GM19023 (cell line): ENCODE results near the gene RNPEPL1.

Source experiments
- ATAC-seq: cut with Tn5 transposase; IDR thresholded peaks from one replicate; pipeline ENCODE4 v1.9.1; 2021; ENCODE audit warnings: mild to moderate bottlenecking, moderate library complexity; ENCODE audit not compliant: unreplicated experiment

Gene RNPEPL1

GRCh38 chr2:240622531-240623235 is 54.4 kb downstream of the RNPEPL1 start:
- ATAC-seq: no peak

DNA sequence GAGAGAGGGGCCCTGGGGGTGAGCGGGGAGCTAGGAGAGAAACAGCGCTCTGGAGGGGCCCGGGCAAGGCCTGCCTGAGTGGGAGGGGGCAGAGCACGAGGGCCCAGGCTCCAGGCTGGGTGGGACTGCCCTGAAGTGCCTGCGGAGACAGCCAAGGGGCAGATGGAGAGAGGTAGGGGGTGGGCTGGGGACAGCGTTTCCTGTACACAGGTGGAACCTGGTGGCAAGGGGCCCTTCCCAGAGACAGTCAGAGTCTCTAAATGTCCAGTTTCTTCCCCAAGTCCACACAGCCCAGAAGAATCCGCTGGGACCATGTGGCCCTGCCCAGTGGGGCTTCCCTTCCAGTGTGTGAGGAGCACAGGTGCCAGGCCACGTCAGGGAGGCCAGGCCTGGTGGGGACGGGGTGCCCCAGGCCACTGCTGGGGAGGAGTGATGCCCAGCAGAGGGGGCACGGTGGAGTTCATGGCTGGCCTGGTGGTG is 55.3 kb downstream of the RNPEPL1 start:
- ATAC-seq: no peak

- no peak for ATAC-seq
Observed at GRCh38 chr2:240624011-240624949, 56.0 kb downstream of the RNPEPL1 start.

DNA sequence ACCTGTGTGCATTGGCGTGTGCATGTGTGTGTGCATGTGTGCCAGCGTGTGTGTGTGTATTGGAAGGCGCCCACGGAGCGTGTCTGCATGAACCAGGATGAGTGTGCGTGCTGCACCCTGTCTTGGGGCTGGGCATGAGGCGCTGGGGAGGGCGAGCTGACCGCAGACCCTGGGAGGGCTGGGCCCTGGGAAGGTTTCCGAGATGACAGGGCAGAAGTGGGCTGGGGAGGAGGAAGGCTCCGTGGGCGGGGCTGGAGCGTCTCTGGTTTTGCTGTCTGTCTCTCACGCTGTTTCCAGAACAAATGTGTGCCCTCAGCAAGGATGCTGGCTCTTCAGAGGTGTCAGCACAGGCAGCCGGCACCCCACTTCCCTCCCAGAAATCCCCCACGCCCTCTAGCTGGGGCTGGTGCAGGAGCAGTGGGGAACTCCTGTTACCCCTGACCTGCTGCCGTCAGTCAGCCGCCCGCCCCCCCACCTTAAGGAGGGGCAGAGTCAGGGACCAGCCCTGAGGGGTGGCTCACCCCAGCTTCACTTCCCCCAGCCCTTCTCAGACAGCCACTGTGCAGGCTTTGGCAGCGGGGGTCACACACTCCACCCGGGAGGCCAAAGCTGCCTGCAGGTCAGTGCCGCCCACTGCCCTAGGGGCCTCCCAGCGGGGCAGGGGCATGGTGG is 56.8 kb downstream of the RNPEPL1 start, which contains the start of gene GPR35:
Gene GPR35 (plus strand): TSS at position 531 of the 672 bp plus-strand sequence. CDS start 4,473 bp downstream, outside the sequence.
- ATAC-seq: no peak

DNA sequence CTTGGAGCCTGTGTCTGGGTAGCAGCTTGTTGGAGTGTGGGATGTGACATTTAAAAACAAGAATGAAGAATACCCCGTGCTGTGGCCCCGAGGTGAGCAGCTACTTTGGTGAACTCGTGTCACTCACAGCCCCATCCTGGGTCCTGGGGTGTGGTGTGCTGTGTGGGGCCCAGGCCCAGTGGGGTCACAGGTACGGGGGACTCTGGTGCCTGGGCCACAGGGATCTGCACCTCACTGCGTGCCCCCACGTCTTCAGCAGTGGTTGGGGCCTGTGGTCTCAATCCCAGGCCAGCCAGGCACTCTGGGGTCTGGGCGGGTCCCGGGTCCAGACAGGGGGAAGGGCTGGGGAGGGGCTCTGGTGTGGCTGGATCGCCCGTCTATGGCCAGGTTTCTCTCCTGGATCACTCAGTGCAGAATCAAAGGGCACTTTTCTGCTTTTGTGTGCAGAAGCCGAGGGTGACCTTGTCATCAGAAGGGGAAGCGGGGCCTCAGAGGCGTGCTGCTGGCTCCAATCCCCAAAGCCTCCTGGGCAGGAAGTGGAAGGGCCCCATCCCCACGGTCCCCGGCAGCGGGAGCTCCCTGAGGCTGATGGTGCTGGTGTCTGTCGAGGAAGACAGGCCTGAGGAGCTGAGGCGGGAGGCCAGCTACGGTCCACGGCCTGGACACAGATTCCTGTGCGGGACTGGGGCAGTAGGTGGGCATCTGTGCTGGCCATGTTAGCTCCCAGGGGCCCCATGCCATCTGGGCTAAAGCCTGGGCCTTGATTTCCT is 58.4 kb downstream of the RNPEPL1 start:
- no peak for ATAC-seq

DNA sequence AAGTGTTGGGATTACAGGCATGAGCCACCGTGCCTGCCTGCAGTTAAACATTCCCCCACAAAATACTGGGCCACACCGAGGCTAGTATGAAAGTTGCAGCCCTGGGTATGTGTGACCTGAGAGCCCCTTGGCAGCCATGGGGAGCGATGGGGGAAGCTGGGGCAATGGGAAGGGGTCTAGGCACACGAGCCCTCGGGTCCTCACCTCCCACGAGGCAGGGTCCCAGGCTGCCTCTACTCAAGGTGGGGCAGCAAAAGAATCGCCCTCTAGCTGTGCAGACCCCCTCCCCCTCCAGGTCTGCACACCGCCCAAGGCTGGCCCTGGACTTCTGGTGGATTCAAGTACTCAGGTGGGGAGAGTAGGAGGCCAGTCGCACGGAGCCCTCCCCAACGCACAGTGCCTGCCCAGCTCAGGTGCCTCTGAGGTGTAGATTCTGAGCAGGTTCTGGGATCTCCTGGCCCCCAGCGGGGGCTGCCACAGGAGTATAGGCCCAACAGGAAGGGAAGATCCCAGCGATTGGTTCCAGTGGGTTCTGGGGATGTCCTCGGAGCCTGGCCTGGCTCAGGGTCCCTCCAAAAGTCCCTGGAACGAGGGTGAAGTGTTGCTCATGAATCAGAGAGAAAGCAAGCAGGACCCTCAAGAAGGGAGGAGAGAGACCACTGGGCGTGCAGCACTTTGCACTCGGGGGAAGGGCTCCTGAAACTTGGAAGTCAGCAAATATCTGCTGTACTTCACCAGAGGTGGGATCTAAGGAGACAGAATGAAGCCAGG is 59.6 kb downstream of the RNPEPL1 start:
- no peak for ATAC-seq

- no peak for ATAC-seq
Observed at GRCh38 chr2:240628507-240628807, 60.2 kb downstream of the RNPEPL1 start.

DNA sequence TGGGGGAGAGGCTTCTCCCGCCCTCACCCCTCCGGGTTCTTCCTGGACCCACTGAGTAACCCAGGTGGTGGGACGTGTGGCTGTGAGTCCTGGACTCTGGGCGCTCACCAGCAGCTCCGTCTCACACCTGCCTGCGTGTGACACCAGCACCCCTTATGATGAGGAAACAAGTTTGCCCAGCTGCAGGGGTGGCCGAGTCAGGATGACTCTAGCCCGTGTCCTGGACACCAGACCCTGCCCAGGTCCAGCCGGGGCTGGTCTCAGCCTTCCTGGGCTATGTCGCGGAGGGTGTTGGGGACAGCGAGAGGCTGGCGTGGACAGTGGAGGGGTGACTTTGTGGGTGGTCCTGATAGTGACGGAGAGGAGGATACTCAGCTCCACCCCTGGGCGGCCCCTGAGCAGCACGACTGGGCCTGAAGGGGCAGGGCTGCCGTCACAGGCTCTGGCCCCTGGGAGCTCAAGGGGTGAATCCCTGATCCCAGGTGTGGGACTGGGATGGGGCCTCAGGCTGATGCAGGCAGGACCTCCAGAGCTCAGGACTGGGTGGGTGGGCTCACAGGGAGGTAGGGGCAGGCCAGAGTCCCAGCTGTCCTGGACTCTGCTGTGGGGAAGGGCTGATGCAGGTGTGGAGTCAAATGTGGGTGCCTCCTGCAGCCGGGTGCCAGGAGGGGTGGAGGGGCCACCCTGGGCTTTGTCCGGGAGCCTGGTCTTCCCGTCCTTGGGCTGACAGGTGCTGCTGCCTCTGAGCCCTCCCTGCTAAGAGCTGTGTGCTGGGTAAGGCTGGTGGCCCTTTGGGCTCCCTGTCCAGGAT is 60.7 kb downstream of the RNPEPL1 start:
- no peak for ATAC-seq

DNA sequence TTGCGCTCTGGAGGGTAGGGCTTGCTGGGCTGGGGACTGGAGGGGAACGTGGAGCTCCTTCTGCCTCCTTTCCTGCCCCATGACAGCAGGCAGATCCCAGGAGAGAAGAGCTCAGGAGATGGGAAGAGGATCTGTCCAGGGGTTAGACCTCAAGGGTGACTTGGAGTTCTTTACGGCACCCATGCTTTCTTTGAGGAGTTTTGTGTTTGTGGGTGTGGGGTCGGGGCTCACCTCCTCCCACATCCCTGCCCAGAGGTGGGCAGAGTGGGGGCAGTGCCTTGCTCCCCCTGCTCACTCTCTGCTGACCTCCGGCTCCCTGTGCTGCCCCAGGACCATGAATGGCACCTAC is 61.3 kb downstream of the RNPEPL1 start:
- ATAC-seq: no peak

- no peak for ATAC-seq
Observed at GRCh38 chr2:240629968-240630770, 61.9 kb downstream of the RNPEPL1 start.
